ENCODE results near the gene ACP7.

- TF ChIP-seq, protein P1, sequence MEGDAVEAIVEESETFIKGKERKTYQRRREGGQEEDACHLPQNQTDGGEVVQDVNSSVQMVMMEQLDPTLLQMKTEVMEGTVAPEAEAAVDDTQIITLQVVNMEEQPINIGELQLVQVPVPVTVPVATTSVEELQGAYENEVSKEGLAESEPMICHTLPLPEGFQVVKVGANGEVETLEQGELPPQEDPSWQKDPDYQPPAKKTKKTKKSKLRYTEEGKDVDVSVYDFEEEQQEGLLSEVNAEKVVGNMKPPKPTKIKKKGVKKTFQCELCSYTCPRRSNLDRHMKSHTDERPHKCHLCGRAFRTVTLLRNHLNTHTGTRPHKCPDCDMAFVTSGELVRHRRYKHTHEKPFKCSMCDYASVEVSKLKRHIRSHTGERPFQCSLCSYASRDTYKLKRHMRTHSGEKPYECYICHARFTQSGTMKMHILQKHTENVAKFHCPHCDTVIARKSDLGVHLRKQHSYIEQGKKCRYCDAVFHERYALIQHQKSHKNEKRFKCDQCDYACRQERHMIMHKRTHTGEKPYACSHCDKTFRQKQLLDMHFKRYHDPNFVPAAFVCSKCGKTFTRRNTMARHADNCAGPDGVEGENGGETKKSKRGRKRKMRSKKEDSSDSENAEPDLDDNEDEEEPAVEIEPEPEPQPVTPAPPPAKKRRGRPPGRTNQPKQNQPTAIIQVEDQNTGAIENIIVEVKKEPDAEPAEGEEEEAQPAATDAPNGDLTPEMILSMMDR (IDR thresholded peaks at IDR 0.05), result no peak
- no peak for TF ChIP-seq POLR2A (IDR thresholded peaks at IDR 0.05)
Measured at GRCh38 chr19:39036581-39036980, 47.6 kb upstream of the ACP7 start.
